Measurements from ENCODE around the gene CTF1. TPM values are rescaled to one million over a fixed set of nuclear protein-coding genes. Genes with fewer than 3 reads are reported as not detected.
A peak's percentile ranks its signal among the peaks of the same experiment; 100 is the strongest.
"Not testable (repeated sequence)": the region's sequence is repeated elsewhere in the genome, so short reads cannot be mapped to it uniquely, and the experiment has no call there.

The CTF1 gene
- total RNA-seq, 1 donor from 2014 or later: 11.0 TPM

- DNase-seq (ENCODE audit: low spot score): no peak
Measured at GRCh38 chr16:30930160-30930571, 33.8 kb downstream of the CTF1 start.

- no peak for DNase-seq (ENCODE audit: low spot score)
Measured at GRCh38 chr16:30931068-30931650, 34.7 kb downstream of the CTF1 start.

DNA sequence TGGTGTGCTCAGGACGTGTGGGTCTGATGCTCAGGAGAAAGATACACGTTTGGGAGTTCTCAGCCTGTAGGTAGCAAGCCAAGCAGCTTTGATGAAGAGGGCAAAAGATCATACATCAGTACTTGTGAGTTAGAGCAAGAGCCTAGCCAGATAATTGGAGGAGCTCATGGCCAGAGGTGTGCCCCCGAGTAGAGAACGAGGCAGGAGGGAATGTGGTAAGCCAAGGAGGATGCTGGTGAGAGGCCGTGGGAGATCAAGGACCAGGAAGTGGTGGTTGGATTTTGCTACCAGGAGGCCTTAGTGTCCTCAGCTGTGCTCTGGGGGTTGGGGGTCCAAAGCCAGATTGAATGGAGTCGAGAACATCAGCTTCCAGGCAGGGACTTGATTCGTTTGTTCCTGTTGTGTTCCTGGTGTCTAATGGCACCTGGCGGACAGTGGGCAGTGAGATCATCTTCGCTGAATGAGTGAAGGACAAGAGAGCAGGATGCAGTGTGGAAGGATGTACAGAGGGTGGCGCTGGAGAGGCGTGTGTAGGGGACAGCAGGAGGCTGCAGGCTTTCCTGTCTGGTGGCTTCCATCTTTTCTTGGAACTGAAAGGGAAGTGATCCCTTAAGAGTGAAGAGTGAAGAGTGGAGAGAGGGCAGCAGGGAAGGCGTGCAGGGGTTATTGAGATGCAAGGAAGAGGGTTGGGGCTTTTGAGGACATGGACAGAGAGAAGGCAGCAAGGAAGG, 38.6 kb downstream of the CTF1 start:
- DNase-seq (ENCODE audit: low spot score): no peak

DNA sequence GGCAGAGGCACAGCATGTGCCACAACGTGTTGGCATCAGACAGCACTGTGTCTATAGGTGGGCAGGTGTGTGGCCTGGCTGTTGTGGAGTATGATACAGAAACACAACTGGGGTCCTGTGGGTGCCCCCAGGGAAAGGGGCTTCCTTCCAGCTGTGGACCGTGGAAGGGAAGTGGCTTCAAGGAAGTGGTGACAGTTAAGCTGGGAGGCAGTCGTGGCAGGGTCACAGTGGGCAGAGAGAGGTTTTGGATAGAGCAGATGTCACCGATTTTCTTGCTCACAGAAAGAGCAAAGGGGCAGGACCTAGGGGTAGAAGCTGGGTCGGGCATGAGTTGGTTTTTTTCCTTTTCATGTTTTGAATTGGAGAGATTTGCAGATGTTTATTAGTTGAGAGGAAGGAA, 41.3 kb downstream of the CTF1 start:
- DNase-seq (ENCODE audit: low spot score): no peak

DNA sequence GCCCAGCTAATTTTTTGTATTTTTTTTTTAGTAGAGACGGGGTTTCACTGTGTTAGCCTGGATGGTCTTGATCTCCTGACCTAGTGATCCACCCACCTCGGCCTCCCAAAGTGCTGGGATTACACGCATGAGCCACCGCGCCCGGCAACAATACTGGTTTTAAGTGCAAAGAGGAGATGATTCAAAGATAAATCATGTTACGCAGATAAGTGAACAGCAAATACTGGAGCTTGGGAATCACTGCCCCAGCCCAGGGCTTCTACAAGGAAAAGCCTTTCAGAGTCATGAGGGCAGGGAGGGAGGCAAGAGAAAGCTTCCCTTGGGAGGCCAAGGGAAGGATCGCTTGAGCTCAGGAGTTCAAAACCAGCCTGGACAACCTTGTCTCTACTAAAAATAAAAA, 43.2 kb downstream of the CTF1 start:
- not testable (repeated sequence) for DNase-seq (ENCODE audit: low spot score)

DNA sequence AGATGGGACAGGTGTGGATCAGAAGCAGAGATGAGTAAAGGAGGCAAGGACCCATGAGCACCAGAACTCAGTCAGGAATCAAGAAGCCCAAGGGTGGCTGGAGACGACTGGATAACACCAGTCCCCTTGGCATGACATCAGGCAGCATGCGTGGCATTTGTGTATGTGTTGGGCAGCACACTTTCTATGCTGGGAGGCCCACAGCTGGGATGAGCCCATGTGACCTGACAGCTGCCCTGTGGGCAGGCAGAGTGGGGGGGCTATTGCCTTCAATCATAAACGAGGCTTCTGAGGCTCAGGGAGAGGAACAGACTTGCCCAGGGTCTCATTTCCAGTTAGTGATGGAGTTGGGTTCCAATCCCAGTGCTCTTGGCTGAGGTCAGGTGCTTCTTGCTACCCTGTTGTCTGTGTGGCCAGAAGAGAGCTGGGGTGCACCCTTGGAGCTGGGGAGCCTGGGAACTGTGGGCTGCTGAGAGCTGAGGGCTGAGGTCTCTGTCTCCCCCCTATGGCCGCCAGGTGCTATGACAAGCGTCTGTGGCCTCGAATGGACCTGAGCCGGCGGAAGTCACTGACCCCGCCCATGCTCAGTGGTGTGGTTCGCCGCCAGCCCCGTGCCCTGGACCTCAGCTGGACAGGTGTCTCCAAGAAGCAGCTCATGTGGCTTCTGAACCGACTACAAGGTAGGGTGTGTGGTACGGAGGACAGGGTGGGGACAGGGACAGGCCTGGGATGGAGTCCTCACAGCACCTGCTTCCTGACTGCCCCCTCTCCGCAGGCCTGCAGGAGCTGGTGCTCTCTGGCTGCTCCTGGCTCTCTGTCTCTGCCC, 45.4 kb downstream of the CTF1 start:
- DNase-seq (ENCODE audit: low spot score): peak; percentile 77

DNA sequence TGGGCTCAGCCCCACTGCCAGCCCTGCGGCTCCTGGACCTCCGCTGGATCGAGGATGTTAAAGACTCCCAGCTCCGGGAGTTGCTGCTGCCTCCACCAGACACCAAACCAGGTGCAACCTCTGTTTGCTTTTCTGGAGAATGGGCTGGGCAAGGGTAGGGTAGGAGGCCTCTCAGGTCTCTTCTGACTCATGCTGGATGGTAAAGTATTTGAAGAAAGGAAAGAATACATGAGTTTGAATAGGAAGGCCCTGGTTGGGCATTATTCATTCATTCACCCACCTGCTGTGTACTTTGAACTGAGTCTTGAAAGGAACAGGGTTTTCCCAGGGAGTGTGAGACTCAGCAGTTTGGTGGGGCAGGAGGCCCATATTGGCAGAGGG, 46.0 kb downstream of the CTF1 start:
- no peak for DNase-seq (ENCODE audit: low spot score)

DNA sequence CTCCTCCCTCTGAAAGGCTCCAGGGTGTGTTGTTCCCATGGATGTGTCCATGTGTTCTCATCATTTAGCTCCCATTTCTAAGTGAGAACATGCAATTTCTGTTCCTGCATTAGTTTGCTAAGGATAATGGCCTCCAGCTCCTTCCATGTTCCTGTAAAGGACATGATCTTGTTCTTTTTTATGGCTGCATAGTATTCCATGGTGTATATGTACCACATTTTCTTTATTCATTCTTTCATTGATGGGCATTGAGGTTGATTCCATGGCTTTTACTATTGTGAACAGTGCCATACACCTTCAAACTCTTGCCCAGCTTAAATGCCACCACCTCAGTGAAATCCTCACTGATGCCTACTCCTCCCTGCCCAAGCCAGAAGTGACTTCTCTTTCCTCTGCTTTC, 47.9 kb downstream of the CTF1 start:
- no peak for DNase-seq (ENCODE audit: low spot score)

- no peak for DNase-seq (ENCODE audit: low spot score)
Measured at GRCh38 chr16:30946671-30947540, 50.5 kb downstream of the CTF1 start.

- DNase-seq (ENCODE audit: low spot score): no peak
Measured at GRCh38 chr16:30947541-30947858, 51.1 kb downstream of the CTF1 start.

GRCh38 chr16:30947859-30948666, 51.6 kb downstream of the CTF1 start:
- DNase-seq (ENCODE audit: low spot score): peak; percentile 92

DNA sequence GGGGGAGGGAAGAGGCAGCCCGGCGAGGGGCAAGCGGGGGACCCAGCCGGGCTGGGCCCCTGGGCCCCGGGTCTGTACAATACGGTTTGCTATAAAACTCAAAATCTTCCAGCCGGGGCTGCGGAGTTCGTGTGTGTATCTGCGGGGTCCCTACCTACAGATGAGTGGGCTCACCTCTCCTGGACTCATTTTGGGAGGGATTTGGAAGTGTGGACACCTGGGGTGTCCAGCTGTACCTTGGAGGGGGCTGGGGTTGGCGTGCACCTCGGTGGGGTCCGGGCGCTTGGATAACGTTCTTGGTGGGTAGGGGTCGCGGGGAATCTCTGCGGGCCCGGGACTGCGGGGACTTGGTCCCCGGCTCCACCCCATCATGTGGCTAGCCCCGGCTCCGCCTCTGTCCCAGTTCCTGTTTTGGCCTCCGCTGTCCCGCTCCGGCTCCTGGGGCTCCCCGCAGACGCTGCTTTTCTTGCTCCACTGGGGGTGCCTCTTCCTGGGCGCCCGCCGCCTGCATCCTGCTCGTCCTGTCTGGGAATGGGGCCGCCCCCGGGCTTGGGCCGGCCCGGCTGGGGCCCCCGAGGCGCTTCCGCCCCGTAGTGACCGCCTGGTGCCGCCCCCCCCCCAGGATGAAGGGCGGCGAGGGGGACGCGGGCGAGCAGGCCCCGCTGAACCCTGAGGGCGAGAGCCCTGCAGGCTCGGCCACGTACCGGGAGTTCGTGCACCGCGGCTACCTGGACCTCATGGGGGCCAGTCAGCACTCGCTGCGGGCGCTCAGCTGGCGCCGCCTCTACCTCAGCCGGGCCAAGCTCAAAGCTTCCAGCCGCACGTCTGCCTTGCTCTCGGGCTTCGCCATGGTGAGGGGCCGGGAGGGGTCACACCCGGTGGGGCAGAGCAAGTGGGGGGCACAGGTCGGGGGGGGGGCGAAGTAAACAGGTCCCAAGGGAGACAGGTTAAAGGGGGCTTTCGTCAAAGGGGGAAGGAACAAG, 52.5 kb downstream of the CTF1 start, which contains the start of gene ORAI3:
TSS of gene ORAI3 (plus strand) at position 402 of the 983 bp plus-strand sequence. CDS start at position 624, 222 bp downstream.
- DNase-seq (ENCODE audit: low spot score): peak; percentile 68

- DNase-seq (ENCODE audit: low spot score): peak; percentile 69
Measured at GRCh38 chr16:30949650-30950515, 53.5 kb downstream of the CTF1 start.

- DNase-seq (ENCODE audit: low spot score): no peak
Measured at GRCh38 chr16:30950516-30951065, 54.2 kb downstream of the CTF1 start.

DNA sequence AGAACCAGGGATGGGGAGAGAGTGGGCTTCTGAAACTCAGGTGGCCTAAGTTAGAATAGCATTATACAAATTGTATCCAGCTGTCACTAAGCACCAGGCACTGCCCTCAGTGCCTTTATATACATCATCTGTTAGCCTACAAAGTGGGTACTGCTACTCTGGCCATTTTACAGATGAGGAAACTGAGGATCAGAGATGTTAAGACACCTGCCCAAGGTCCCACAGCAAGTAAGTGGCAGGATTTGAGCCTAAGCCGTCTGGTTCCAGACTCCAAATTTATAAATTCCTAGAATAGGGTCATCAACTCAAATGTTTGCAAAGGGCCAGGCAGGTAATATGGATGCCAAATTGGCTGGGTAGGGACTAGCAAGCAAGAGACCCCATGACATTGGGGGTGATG, 54.8 kb downstream of the CTF1 start:
- DNase-seq (ENCODE audit: low spot score): no peak

GRCh38 chr16:30951750-30952149, 55.3 kb downstream of the CTF1 start:
- peak; percentile 66 for DNase-seq (ENCODE audit: low spot score)

- DNase-seq (ENCODE audit: low spot score): no peak
Measured at GRCh38 chr16:30953111-30953510, 56.7 kb downstream of the CTF1 start.

Measured in mucosa of gallbladder (tissue), 1 donor.